Measurements from ENCODE around the gene EPAS1.
A peak's percentile ranks its signal among the peaks of the same experiment; 100 is the strongest.

The EPAS1 gene

GRCh38 chr2:46413111-46413510, 115.9 kb downstream of the EPAS1 start:
- Mint-ChIP-seq H3K27ac (no peak overlapping the region), H3K9me3 (peaks cover 18% of the 10 kb centered on the region), H3K36me3 (no peaks in the 10 kb centered on the region), H3K4me1 (no peaks in the 10 kb centered on the region), H3K4me3 (no peak overlapping the region)
- no peak for DNase-seq (ENCODE audit: low spot score in 2 of 2)
- no peak for ATAC-seq

- no peak overlapping the region for H3K4me3 Mint-ChIP-seq
- H3K27ac Mint-ChIP-seq, result no peak overlapping the region
- H3K36me3 Mint-ChIP-seq, result no peaks in the 10 kb centered on the region
- ATAC-seq (no peak), DNase-seq (ENCODE audit: low spot score in 2 of 2) (no peak)
- no peaks in the 10 kb centered on the region for H3K4me1 Mint-ChIP-seq
- H3K9me3 Mint-ChIP-seq, result peaks cover 20% of the 10 kb centered on the region
Observed at GRCh38 chr2:46413631-46414030, 116.4 kb downstream of the EPAS1 start.

- no peaks in the 10 kb centered on the region for H3K4me1 Mint-ChIP-seq
- no peak overlapping the region for H3K4me3 Mint-ChIP-seq
- no peaks in the 10 kb centered on the region for H3K36me3 Mint-ChIP-seq
- no peak for ATAC-seq
- peaks cover 20% of the 10 kb centered on the region for H3K9me3 Mint-ChIP-seq
- H3K27ac Mint-ChIP-seq, result no peak overlapping the region
- DNase-seq (ENCODE audit: low spot score in 2 of 2), result no peak
Observed at GRCh38 chr2:46414701-46415100, 117.5 kb downstream of the EPAS1 start.

GRCh38 chr2:46416280-46416679, 119.1 kb downstream of the EPAS1 start:
- H3K4me1 Mint-ChIP-seq, result no peaks in the 10 kb centered on the region
- no peak overlapping the region for H3K27ac Mint-ChIP-seq
- H3K4me3 Mint-ChIP-seq, result no peak overlapping the region
- no peak for DNase-seq (ENCODE audit: low spot score in 2 of 2)
- H3K9me3 Mint-ChIP-seq, result peaks cover 20% of the 10 kb centered on the region
- ATAC-seq, result no peak
- no peaks in the 10 kb centered on the region for H3K36me3 Mint-ChIP-seq

GRCh38 chr2:46416739-46417403, 119.7 kb downstream of the EPAS1 start:
- peaks cover 20% of the 10 kb centered on the region for H3K9me3 Mint-ChIP-seq
- DNase-seq (ENCODE audit: low spot score in 2 of 2), result no peak
- no peaks in the 10 kb centered on the region for H3K36me3 Mint-ChIP-seq
- no peaks in the 10 kb centered on the region for H3K4me1 Mint-ChIP-seq
- ATAC-seq, result peak; percentile 31
- H3K27ac Mint-ChIP-seq, result no peak overlapping the region
- H3K4me3 Mint-ChIP-seq, result no peak overlapping the region

- peaks cover 13% of the 10 kb centered on the region for H3K9me3 Mint-ChIP-seq
- DNase-seq (ENCODE audit: low spot score in 2 of 2), result no peak
- H3K36me3 Mint-ChIP-seq, result no peaks in the 10 kb centered on the region
- no peak for ATAC-seq
- H3K4me3 Mint-ChIP-seq, result no peak overlapping the region
- H3K27ac Mint-ChIP-seq, result no peak overlapping the region
- H3K4me1 Mint-ChIP-seq, result no peaks in the 10 kb centered on the region
Observed at GRCh38 chr2:46420945-46421344, 123.7 kb downstream of the EPAS1 start.

GRCh38 chr2:46421361-46421760, 124.2 kb downstream of the EPAS1 start:
- H3K4me1 Mint-ChIP-seq, result no peaks in the 10 kb centered on the region
- DNase-seq (ENCODE audit: low spot score in 2 of 2), result no peak
- peaks cover 9% of the 10 kb centered on the region for H3K9me3 Mint-ChIP-seq
- H3K27ac Mint-ChIP-seq, result no peak overlapping the region
- ATAC-seq, result peak; percentile 73
- no peaks in the 10 kb centered on the region for H3K36me3 Mint-ChIP-seq
- H3K4me3 Mint-ChIP-seq, result no peak overlapping the region

GRCh38 chr2:46422717-46423394, 125.6 kb downstream of the EPAS1 start:
- DNase-seq (ENCODE audit: low spot score in 2 of 2) (no peak), ATAC-seq (no peak)
- Mint-ChIP-seq H3K4me1 (no peaks in the 10 kb centered on the region), H3K4me3 (no peak overlapping the region), H3K9me3 (peaks cover 4% of the 10 kb centered on the region), H3K36me3 (no peaks in the 10 kb centered on the region), H3K27ac (no peak overlapping the region)

GRCh38 chr2:46424937-46425336, 127.7 kb downstream of the EPAS1 start:
- H3K4me1 Mint-ChIP-seq, result no peaks in the 10 kb centered on the region

GRCh38 chr2:46428911-46429436, 131.8 kb downstream of the EPAS1 start:
- H3K9me3 Mint-ChIP-seq, result no peaks in the 10 kb centered on the region
- no peak overlapping the region for H3K27ac Mint-ChIP-seq
- H3K4me3 Mint-ChIP-seq, result no peak overlapping the region
- ATAC-seq (no peak), DNase-seq (ENCODE audit: low spot score in 2 of 2) (no peak)
- H3K36me3 Mint-ChIP-seq, result no peaks in the 10 kb centered on the region
- H3K4me1 Mint-ChIP-seq, result peaks cover 27% of the 10 kb centered on the region

More at GRCh38 chr2:46424937-46425336, 127.7 kb downstream of the EPAS1 start:
- ATAC-seq, result no peak
- no peak for DNase-seq (ENCODE audit: low spot score in 2 of 2)
- Mint-ChIP-seq H3K36me3 (no peaks in the 10 kb centered on the region), H3K4me3 (no peak overlapping the region), H3K9me3 (no peaks in the 10 kb centered on the region), H3K27ac (no peak overlapping the region)

GRCh38 chr2:46430413-46430812, 133.2 kb downstream of the EPAS1 start:
- Mint-ChIP-seq H3K27ac (no peak overlapping the region), H3K36me3 (no peaks in the 10 kb centered on the region), H3K4me1 (peaks cover 41% of the 10 kb centered on the region)

GRCh38 chr2:46430992-46431391, 133.8 kb downstream of the EPAS1 start:
- H3K9me3 Mint-ChIP-seq, result no peaks in the 10 kb centered on the region
- peaks cover 43% of the 10 kb centered on the region for H3K4me1 Mint-ChIP-seq
- ATAC-seq (no peak), DNase-seq (ENCODE audit: low spot score in 2 of 2) (no peak)
- H3K27ac Mint-ChIP-seq, result peak overlapping the region; percentile 48
- no peak overlapping the region for H3K4me3 Mint-ChIP-seq
- H3K36me3 Mint-ChIP-seq, result no peaks in the 10 kb centered on the region

More at GRCh38 chr2:46430413-46430812, 133.2 kb downstream of the EPAS1 start:
- no peak overlapping the region for H3K4me3 Mint-ChIP-seq
- DNase-seq (ENCODE audit: low spot score in 2 of 2) (no peak), ATAC-seq (no peak)
- no peaks in the 10 kb centered on the region for H3K9me3 Mint-ChIP-seq

- Mint-ChIP-seq H3K9me3 (no peaks in the 10 kb centered on the region), H3K4me3 (no peak overlapping the region), H3K27ac (peak overlapping the region; percentile 48), H3K36me3 (no peaks in the 10 kb centered on the region), H3K4me1 (peaks cover 49% of the 10 kb centered on the region)
- no peak for DNase-seq (ENCODE audit: low spot score in 2 of 2)
- no peak for ATAC-seq
Observed at GRCh38 chr2:46431481-46432235, 134.5 kb downstream of the EPAS1 start.

- DNase-seq (ENCODE audit: low spot score in 2 of 2) (no peak), ATAC-seq (no peak)
- Mint-ChIP-seq H3K4me3 (no peak overlapping the region), H3K36me3 (no peaks in the 10 kb centered on the region), H3K27ac (no peak overlapping the region), H3K4me1 (peaks cover 69% of the 10 kb centered on the region), H3K9me3 (no peaks in the 10 kb centered on the region)
Observed at GRCh38 chr2:46434851-46435273, 137.7 kb downstream of the EPAS1 start.

- no peak overlapping the region for H3K4me3 Mint-ChIP-seq
- H3K27ac Mint-ChIP-seq, result no peak overlapping the region
- DNase-seq (ENCODE audit: low spot score in 2 of 2) (no peak), ATAC-seq (no peak)
- H3K4me1 Mint-ChIP-seq, result peaks cover 74% of the 10 kb centered on the region
- no peaks in the 10 kb centered on the region for H3K9me3 Mint-ChIP-seq
- H3K36me3 Mint-ChIP-seq, result no peaks in the 10 kb centered on the region
Observed at GRCh38 chr2:46435353-46435752, 138.1 kb downstream of the EPAS1 start.
